COLO829 (cell line): ENCODE data around the gene KRTAP4-7.
"Not testable (repeated sequence)": the region's sequence is repeated elsewhere in the genome, so short reads cannot be mapped to it uniquely, and the experiment has no call there.

ENCODE experiments used
- DNase-seq: peaks from one replicate; pipeline ENCODE4 v3.0.0; 2012; ENCODE audit warnings: low spot score

KRTAP4-7 gene

GRCh38 chr17:41084100-41084856, at the start of gene KRTAP4-7:
Gene KRTAP4-7, plus strand, starts transcription at chr17:41084150. Its CDS starts 57 bp downstream, at chr17:41084207.
- DNase-seq, result not testable (repeated sequence)

GRCh38 chr17:41034346-41034935, 49.5 kb upstream of the KRTAP4-7 start, which contains the start of gene KRTAP1-3:
Gene KRTAP1-3, minus strand, starts transcription at chr17:41034874. Its CDS starts 53 bp downstream, at chr17:41034821.
- DNase-seq, result not testable (repeated sequence)

GRCh38 chr17:41037853-41038350, 46.0 kb upstream of the KRTAP4-7 start:
- no peak for DNase-seq

GRCh38 chr17:41040783-41041571, 43.0 kb upstream of the KRTAP4-7 start, which contains the start of gene KRTAP1-1:
Gene KRTAP1-1, minus strand, starts transcription at chr17:41041450. Its CDS starts 53 bp downstream, at chr17:41041397.
- not testable (repeated sequence) for DNase-seq

- no peak for DNase-seq
Measured at GRCh38 chr17:41042953-41043352, 41.0 kb upstream of the KRTAP4-7 start.

- not testable (repeated sequence) for DNase-seq
Measured at GRCh38 chr17:41046735-41047465, 37.0 kb upstream of the KRTAP4-7 start, which contains the start of gene KRTAP2-1. Gene KRTAP2-1, minus strand, starts transcription at chr17:41047316. Its CDS starts 49 bp downstream, at chr17:41047267.

- DNase-seq, result peak; percentile 12
Measured at GRCh38 chr17:41048441-41048840, 35.5 kb upstream of the KRTAP4-7 start.

GRCh38 chr17:41049110-41049509, 34.8 kb upstream of the KRTAP4-7 start:
- no peak for DNase-seq

GRCh38 chr17:41052566-41052965, 31.4 kb upstream of the KRTAP4-7 start:
- no peak for DNase-seq

- no peak for DNase-seq
Measured at GRCh38 chr17:41054025-41054424, 29.9 kb upstream of the KRTAP4-7 start.

- DNase-seq, result not testable (repeated sequence)
Measured at GRCh38 chr17:41054556-41054955, 29.4 kb upstream of the KRTAP4-7 start.

GRCh38 chr17:41055130-41055529, 28.8 kb upstream of the KRTAP4-7 start, which contains the start of gene KRTAP2-2:
Gene KRTAP2-2, minus strand, starts transcription at chr17:41055230. Its CDS starts 19 bp downstream, at chr17:41055211.
- DNase-seq, result not testable (repeated sequence)

- DNase-seq, result no peak
Measured at GRCh38 chr17:41057547-41057946, 26.4 kb upstream of the KRTAP4-7 start.

- DNase-seq, result no peak
Measured at GRCh38 chr17:41058741-41059140, 25.2 kb upstream of the KRTAP4-7 start.

- DNase-seq, result peak; percentile 82
Measured at GRCh38 chr17:41059276-41060051, 24.5 kb upstream of the KRTAP4-7 start.

GRCh38 chr17:41060052-41060604, 23.8 kb upstream of the KRTAP4-7 start, which contains the start of gene KRTAP2-3:
Gene KRTAP2-3, minus strand, starts transcription at chr17:41060114. Its CDS starts 64 bp downstream, at chr17:41060050.
- peak; percentile 89 for DNase-seq

GRCh38 chr17:41061964-41062363, 22.0 kb upstream of the KRTAP4-7 start:
- peak; percentile 20 for DNase-seq

GRCh38 chr17:41063449-41063848, 20.5 kb upstream of the KRTAP4-7 start:
- DNase-seq, result no peak

- no peak for DNase-seq
Measured at GRCh38 chr17:41064301-41064700, 19.6 kb upstream of the KRTAP4-7 start.
